IMR-90 (cell line): ENCODE results near the gene C1orf167. TPM values are rescaled to one million over a fixed set of nuclear protein-coding genes. Genes with fewer than 3 reads are reported as not detected.
"Not testable (repeated sequence)": the region's sequence is repeated elsewhere in the genome, so short reads cannot be mapped to it uniquely, and the experiment has no call there.

Source experiments
- ATAC-seq: fragments of 200-7000 bp; cut with Tn5 transposase; 2 replicates; pipeline ENCODE4 v1.9.1; 2020; ENCODE audit warnings: low read depth, mild to moderate bottlenecking, moderate library complexity
- BruUV-seq: library from RNA; stranded (reverse); fragments of 400-500 nt; replicated peaks from 2 replicates; lab custom pipeline; 2021; lab: Mats Ljungman, UMichigan
- CTCF ChIA-PET: fragments of 300-600 bp; formaldehyde crosslinking; extraction: SDS; loops from one replicate; lab custom pipeline; 2021; ENCODE audit warnings: antibody characterized with exemption; lab: Yijun Ruan, JAX
- POLR2A ChIA-PET: fragments of 300-600 bp; sonication (Branson Sonifier 250); formaldehyde crosslinking; loops from one replicate; lab custom pipeline; 2022; ENCODE audit warnings: antibody characterized with exemption; ENCODE audit not compliant: unreplicated experiment; lab: Charles Lee
- DNase-seq: peaks from one replicate; pipeline ENCODE4 v3.0.0; 2013
- H2AFZ ChIP-seq: replicated peaks from 2 replicates; pipeline ENCODE3; 2013; ENCODE audit warnings: low read length, mild to moderate bottlenecking; ENCODE audit not compliant: poor library complexity
- H2AK5ac ChIP-seq: 2 replicates; pipeline ENCODE4 v1.6.1; 2013; ENCODE audit warnings: low read depth, low read length, inconsistent platforms
- H2AK9ac ChIP-seq: replicated peaks from 2 replicates; pipeline ENCODE3; 2013; ENCODE audit warnings: mild to moderate bottlenecking, low read depth, low read length, moderate library complexity; ENCODE audit not compliant: poor library complexity
- H2BK120ac ChIP-seq: 2 replicates; pipeline ENCODE4 v1.6.1; 2013; ENCODE audit warnings: low read depth, low read length, inconsistent platforms
- H2BK15ac ChIP-seq: 3 replicates; pipeline ENCODE4 v1.6.1; 2013; ENCODE audit warnings: low read depth, low read length, inconsistent platforms
- H2BK20ac ChIP-seq: 2 replicates; pipeline ENCODE4 v1.6.1; 2013; ENCODE audit warnings: low read depth, mild to moderate bottlenecking, inconsistent platforms, low read length, moderate library complexity
- H2BK5ac ChIP-seq: 2 replicates; pipeline ENCODE4 v1.6.1; 2013; ENCODE audit warnings: mild to moderate bottlenecking, low read depth, low read length, inconsistent platforms; ENCODE audit not compliant: poor library complexity, severe bottlenecking
- H3K14ac ChIP-seq: replicated peaks from 2 replicates; pipeline ENCODE4 v1.6.1; 2013; ENCODE audit warnings: low read depth, low read length, inconsistent platforms
- H3K18ac ChIP-seq: 2 replicates; pipeline ENCODE4 v1.6.1; 2013; ENCODE audit warnings: low read depth, low read length, control low read depth
- H3K23ac ChIP-seq: 2 replicates; pipeline ENCODE4 v1.6.1; 2013; ENCODE audit warnings: low read depth, low read length, inconsistent platforms
- H3K27ac ChIP-seq: 2 replicates; pipeline ENCODE4 v1.5.1; 2013; ENCODE audit warnings: mild to moderate bottlenecking, control low read depth, low read length; ENCODE audit not compliant: insufficient read depth
- H3K27me3 ChIP-seq: 2 replicates; pipeline ENCODE4 v1.6.1; 2013; ENCODE audit warnings: low read length; ENCODE audit not compliant: control insufficient read depth, insufficient read depth
- H3K36me3 ChIP-seq: 2 replicates; pipeline ENCODE4 v1.6.1; 2013; ENCODE audit warnings: low read length, mixed read lengths; ENCODE audit not compliant: control insufficient read depth, insufficient read depth
- H3K4ac ChIP-seq: 2 replicates; pipeline ENCODE4 v1.6.1; 2013; ENCODE audit warnings: low read depth, low read length, inconsistent platforms
- H3K4me1 ChIP-seq: 2 replicates; pipeline ENCODE4 v1.6.1; 2013; ENCODE audit warnings: low read length, mixed read lengths; ENCODE audit not compliant: control insufficient read depth, insufficient read depth
- H3K4me2 ChIP-seq: 2 replicates; pipeline ENCODE4 v1.6.1; 2013; ENCODE audit warnings: low read depth, mild to moderate bottlenecking, control low read depth, low read length, moderate library complexity
- H3K4me3 ChIP-seq: 2 replicates; pipeline ENCODE4 v1.5.1; 2013; ENCODE audit warnings: low read depth, mild to moderate bottlenecking, control low read depth, low read length, moderate library complexity; ENCODE audit not compliant: insufficient read depth
- H3K56ac ChIP-seq: 2 replicates; pipeline ENCODE4 v1.6.1; 2013; ENCODE audit warnings: low read length, inconsistent platforms; ENCODE audit not compliant: insufficient read depth; ENCODE audit errors: extremely low read depth
- H3K79me1 ChIP-seq, 2 experiments: 2 replicates each; pipeline ENCODE4 v1.6.1; 2013; ENCODE audit warnings: low read length in 2 of 2, inconsistent platforms in 1 of 2, low read depth in 1 of 2
- H3K9ac ChIP-seq: 2 replicates; pipeline ENCODE4 v1.6.1; 2013; ENCODE audit warnings: low read depth, low read length, control low read depth
- H3K9me1 ChIP-seq: 2 replicates; pipeline ENCODE4 v1.6.1; 2013; ENCODE audit warnings: low read length, inconsistent platforms; ENCODE audit not compliant: insufficient read depth
- H3K9me3 ChIP-seq: 2 replicates; pipeline ENCODE4 v1.6.1; 2013; ENCODE audit warnings: low read length; ENCODE audit not compliant: control insufficient read depth, insufficient read depth
- H4K20me1 ChIP-seq: 2 replicates; pipeline ENCODE4 v1.6.1; 2013; ENCODE audit warnings: low read length, inconsistent platforms; ENCODE audit not compliant: insufficient read depth
- H4K5ac ChIP-seq: 2 replicates; pipeline ENCODE4 v1.6.1; 2013; ENCODE audit warnings: mild to moderate bottlenecking, low read depth, low read length, control low read depth
- H4K8ac ChIP-seq, 2 experiments: 2 replicates each; pipeline ENCODE4 v1.6.1; 2013; ENCODE audit warnings: low read depth in 2 of 2, low read length in 2 of 2, control low read depth in 1 of 2, inconsistent platforms in 1 of 2
- H4K91ac ChIP-seq: 2 replicates; pipeline ENCODE4 v1.6.1; 2013; ENCODE audit warnings: low read depth, low read length, inconsistent platforms; ENCODE audit not compliant: insufficient read depth
- POLR2A ChIP-seq: IDR thresholded peaks from 2 replicates; pipeline ENCODE4 v1.6.1; 2012; ENCODE audit warnings: mild to moderate bottlenecking, low read depth, low read length
- WGBS, 2 experiments: methylation state at CpG; one replicate each; pipeline versions ENCODE4 v1.1.5 to v1.1.7; 2013; ENCODE audit warnings: missing lambda C conversion rate in 2 of 2; ENCODE audit not compliant: insufficient read length in 1 of 2; ENCODE audit errors: extremely low coverage in 2 of 2; 5-methylcytosine and 5-hydroxymethylcytosine counted together
- dilution Hi-C: fragments of 300-500 bp; cut with HindIII; formaldehyde crosslinking; loops from one replicate; pipeline ENCODE4 v1.14.3; 2018; ENCODE audit warnings: low sequenced_read_pairs; ENCODE audit not compliant: unreplicated experiment
- in situ Hi-C: fragments of 300-500 bp; cut with MboI; formaldehyde crosslinking; loops from 3 replicates; pipeline ENCODE4 v1.14.3; 2019; ENCODE audit warnings: low sequenced_read_pairs, inconsistent platforms, mixed read lengths
- intact Hi-C: fragments of 100-400 bp; cut with micrococcal nuclease; formaldehyde crosslinking; loops from 2 replicates; pipeline ENCODE4 v1.10.0; 2022
- polyA plus RNA-seq, 3 experiments: library from polyadenylated mRNA; depleted of rRNA; stranded (reverse); fragments of >200 nt; gene quantifications; 2 replicates each; pipeline ENCODE4 v1.2.3, GENCODE V29; 2012; ENCODE audit warnings: low replicate concordance in 1 of 3
- total RNA-seq: library from RNA; depleted of rRNA; stranded (reverse); fragments of >200 nt; gene quantifications from 2 replicates; pipeline ENCODE4 v1.2.3, GENCODE V29; 2012

The C1orf167 gene
- total and polyA plus RNA-seq, 2 of the 4 experiments (the other 2 are of a cell fraction) = under 0.01 to 0.15 TPM

GRCh38 chr1:11803924-11804665 lies 42.1 kb downstream of the C1orf167 start:
- peak overlapping the region in 1 of 2 experiments; percentile 47; a peak in 1 of 4 replicates for H4K8ac ChIP-seq
- peak overlapping the region; percentile 42 for H3K9ac ChIP-seq
- H3K4me3 ChIP-seq = peak overlapping the region; percentile 29; the same call in 1 of the 2 replicates
- H3K27me3 ChIP-seq, dilution Hi-C loops, in situ Hi-C loops, BruUV-seq, H3K9me3 ChIP-seq, ATAC-seq, H4K20me1 ChIP-seq, DNase-seq, H3K9me1 ChIP-seq: not testable (repeated sequence)
- peak overlapping the region; percentile 44; the same call in 1 of the 2 replicates for H2BK20ac ChIP-seq
- H3K4ac ChIP-seq = peak overlapping the region; percentile 57
- peak overlapping the region; percentile 92 for H3K27ac ChIP-seq
- H2AK9ac ChIP-seq = peak overlapping the region; percentile 95
- H3K18ac ChIP-seq = peak overlapping the region; percentile 30
- peak overlapping the region; percentile 32; the same call in 1 of the 2 replicates for H2AK5ac ChIP-seq
- intact Hi-C loops = loop anchor here (2.0 to 5.0 kb wide), 2 partner anchors 67 to 122 kb away; partner anchors contain the start of genes AGTRAP and MAD2L2
- peak overlapping the region; percentile 92 for H2AFZ ChIP-seq
- H3K56ac ChIP-seq = peak overlapping the region; percentile 55; the same call in 1 of the 2 replicates
- H3K14ac ChIP-seq = peak overlapping the region; percentile 26
- H2BK15ac ChIP-seq = peak overlapping the region; percentile 27; the same call in 1 of the 3 replicates
- peak overlapping the region; percentile 16; the same call in 1 of the 2 replicates for H4K91ac ChIP-seq
- peak overlapping the region; percentile 71 for H2BK5ac ChIP-seq
- ChIA-PET POLR2A (interaction anchor here (0.7 to 1.1 kb wide), 2 partner anchors 68 to 106 kb away, joined by 3 to 5 read pairs; no protein-coding TSS in a partner anchor), CTCF (interaction anchor here (0.5 to 1.1 kb wide), 2 partner anchors 19 to 64 kb away, joined by 4 read pairs; no protein-coding TSS in a partner anchor)
- H2BK120ac ChIP-seq = peak overlapping the region; percentile 61
- H3K4me2 ChIP-seq = peak overlapping the region; percentile 93
- TF ChIP-seq POLR2A = 0 out of 2 replicates have a peak, but pooled peaks have one; percentile 11
- H3K23ac ChIP-seq = peak overlapping the region; percentile 61
- H3K36me3 ChIP-seq = peaks cover 16% of the 10 kb centered on the region
- H4K5ac ChIP-seq = peak overlapping the region; percentile 32
- H3K79me1 ChIP-seq = peaks cover 10 to 63% of the 10 kb centered on the region in 2 experiments; a peak in 3 of 4 replicates
- peaks cover 13% of the 10 kb centered on the region for H3K4me1 ChIP-seq
- 100% methylated on average over 2 of the region's 9 CpGs; no CpG with 5 or more reads in 1 of the 2 experiments for WGBS, 2 experiments
